HG02884 (cell line): Measurements from ENCODE around the gene ZCCHC24.

ENCODE experiments used
- ATAC-seq: cut with Tn5 transposase; IDR thresholded peaks from one replicate; pipeline ENCODE4 v1.9.1; 2021; ENCODE audit warnings: mild to moderate bottlenecking, moderate library complexity; ENCODE audit not compliant: unreplicated experiment

Gene ZCCHC24

DNA sequence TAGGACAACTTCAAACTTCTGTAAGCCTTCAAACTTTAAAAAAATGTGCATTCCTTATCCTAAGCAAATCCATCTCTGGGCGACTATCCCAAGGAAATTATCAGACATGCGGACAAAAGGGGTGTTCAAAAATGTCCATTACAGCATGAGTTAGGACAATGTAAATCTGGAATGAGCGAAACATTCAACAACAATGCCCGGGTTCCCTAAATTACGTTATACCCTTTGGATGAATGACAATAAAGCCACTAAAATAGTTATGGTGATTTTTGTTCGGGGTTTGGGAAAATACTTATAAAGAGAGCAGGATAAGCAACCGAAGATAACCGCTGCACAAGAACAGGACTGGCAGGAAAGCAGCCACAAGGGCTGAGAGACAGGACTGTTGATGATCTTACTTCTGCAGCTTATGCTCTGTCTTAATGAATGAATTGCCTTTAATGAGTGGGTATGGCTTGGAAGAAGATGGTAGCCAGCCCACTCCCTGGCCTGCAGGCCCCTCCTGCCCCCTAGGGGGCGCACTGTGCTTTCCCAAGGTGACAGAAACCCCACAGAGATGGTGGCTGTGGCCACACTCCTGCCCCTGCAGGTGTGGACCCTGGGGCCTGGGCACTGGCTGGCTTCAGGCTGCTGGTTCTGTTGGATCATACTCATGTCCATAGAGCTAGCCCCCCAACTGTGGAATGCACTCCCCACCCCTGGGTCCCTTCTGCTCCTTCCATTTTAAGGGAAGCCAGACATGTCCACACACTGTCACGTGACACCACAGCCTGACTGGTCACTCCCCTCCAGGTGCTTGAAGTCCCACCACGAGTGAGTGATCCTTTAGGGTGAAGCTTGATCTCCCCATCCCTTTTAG lies 45.0 kb downstream of the ZCCHC24 start:
- ATAC-seq, result no peak

GRCh38 chr10:79399223-79399831 lies 46.1 kb downstream of the ZCCHC24 start:
- no peak for ATAC-seq

- ATAC-seq, result no peak
Measured at GRCh38 chr10:79398642-79399041, 46.8 kb downstream of the ZCCHC24 start.

- no peak for ATAC-seq
Measured at GRCh38 chr10:79397575-79398303, 47.7 kb downstream of the ZCCHC24 start.

GRCh38 chr10:79397051-79397450 lies 48.4 kb downstream of the ZCCHC24 start:
- no peak for ATAC-seq

DNA sequence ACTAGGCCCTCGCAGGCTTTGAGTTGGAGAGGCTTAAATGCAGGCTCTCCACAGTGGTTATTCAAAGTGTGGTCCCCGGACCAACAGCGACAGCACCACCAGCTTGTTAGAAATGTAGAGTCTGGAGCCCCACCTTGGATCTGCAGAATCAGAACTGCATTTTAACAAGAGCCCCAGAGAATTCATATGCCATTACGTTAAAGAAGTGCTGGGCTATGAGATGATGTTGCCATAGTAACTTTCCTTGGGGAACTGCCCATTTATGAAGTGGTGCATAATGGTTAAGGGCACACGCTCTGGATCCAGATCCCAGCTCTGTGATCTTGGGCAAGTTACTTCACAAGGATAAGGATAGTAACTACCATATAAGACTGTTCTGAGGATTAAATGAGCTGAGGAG lies 48.9 kb downstream of the ZCCHC24 start:
- no peak for ATAC-seq

- no peak for ATAC-seq
Measured at GRCh38 chr10:79394664-79395063, 50.8 kb downstream of the ZCCHC24 start.

DNA sequence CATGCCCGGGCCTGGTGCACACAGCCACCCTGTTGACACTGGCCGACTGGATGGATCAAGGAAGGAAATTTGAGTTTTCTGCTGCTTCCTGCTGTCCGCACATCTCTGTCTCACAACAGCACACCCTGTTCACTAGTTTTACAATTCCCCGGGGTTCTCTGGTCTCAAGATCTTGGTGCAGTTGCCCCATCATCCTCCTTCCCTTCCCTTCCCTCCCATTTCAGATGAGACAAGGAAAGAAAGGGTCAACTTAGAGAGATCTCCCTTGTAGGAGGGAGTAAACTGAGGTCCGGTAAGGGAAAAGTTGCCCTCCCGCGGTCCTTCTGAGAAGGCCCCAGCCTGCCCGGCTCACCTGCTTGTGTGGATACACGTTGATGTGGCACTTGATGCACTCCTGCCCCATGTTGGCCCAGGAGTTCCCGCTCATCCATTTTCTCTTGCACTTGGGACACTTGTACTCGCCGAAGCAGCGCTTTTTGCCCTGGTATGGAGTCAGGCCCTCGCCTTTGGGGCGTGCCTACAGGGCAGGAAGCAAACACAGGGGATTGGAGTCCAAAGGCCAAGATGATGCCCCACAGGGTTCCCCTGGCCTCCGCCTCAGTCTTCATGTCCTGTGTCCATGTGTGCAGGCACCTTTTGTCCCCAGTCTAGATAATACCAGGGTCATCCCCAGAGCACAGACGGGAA lies 51.4 kb downstream of the ZCCHC24 start:
- no peak for ATAC-seq

GRCh38 chr10:79393221-79393923 lies 52.1 kb downstream of the ZCCHC24 start:
- ATAC-seq, result no peak

- ATAC-seq, result no peak
Measured at GRCh38 chr10:79392506-79393176, 52.8 kb downstream of the ZCCHC24 start.

GRCh38 chr10:79392020-79392398 lies 53.4 kb downstream of the ZCCHC24 start:
- ATAC-seq, result no peak

DNA sequence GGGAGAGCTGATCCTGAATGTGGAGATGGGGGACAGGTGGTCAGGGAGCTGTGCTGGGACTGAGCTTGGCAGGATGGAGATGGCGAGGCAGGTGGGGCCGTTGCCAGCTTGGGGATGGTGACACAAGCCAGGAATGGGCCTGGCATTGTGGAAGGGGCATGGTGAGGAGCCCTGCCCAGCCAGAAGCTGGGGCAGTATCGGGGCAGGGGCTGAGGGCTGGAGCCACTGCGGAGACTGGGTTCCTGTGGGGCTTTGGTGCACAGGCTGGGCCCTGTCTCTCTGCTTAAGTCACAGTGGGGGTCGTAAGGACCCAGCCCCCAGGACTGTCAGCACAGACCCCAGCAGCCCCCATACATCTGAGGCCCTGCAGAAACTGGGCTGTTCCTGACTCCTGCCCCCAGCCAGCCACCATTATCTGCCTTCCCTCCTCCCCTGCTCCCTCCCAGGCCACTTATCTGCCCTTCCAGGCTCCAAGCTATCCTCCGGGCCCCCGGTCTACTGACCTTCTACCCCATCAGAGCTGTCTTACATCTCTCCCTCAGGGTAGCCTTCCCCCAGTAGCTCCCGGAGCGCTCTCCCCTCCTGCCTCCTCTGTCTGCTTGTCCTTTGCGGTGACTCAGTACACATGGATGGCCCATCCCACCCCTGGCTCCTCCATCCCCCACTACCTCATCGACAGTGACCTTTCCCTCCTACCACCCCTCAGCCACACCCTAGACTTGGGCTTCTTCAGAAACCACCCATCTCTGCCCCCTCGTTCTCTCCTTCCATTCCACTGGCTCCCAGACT lies 54.0 kb downstream of the ZCCHC24 start:
- no peak for ATAC-seq

GRCh38 chr10:79390551-79391229 lies 54.7 kb downstream of the ZCCHC24 start:
- ATAC-seq, result no peak

DNA sequence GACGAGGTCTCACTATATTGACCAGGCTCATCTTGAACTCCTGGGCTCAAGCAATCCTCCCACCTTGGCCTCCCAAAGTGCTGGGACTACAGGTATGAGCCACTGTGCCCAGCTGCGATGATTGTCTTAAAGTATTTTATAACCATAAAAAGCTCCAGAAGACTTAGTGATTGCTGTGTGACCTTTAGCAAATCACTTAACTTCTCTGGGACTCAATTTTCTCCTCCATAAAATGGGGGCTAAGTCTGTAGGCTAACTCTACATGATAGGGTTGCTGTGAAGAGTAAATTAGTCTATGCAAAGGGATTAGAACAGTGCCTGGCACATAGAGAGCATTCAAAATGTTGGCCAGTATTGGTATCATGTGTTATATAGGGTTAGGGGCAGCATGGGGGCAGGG lies 55.4 kb downstream of the ZCCHC24 start:
- ATAC-seq, result no peak

GRCh38 chr10:79387974-79388850 lies 57.2 kb downstream of the ZCCHC24 start:
- ATAC-seq, result no peak

- ATAC-seq, result no peak
Measured at GRCh38 chr10:79387466-79387973, 57.9 kb downstream of the ZCCHC24 start.

- no peak for ATAC-seq
Measured at GRCh38 chr10:79386637-79387465, 58.6 kb downstream of the ZCCHC24 start.
